Liver (tissue), 10 donors: ENCODE measurements around the gene AAK1. TPM values are rescaled to one million over a fixed set of nuclear protein-coding genes. Genes with fewer than 3 reads are reported as not detected.
"Not testable (repeated sequence)": the region's sequence is repeated elsewhere in the genome, so short reads cannot be mapped to it uniquely, and the experiment has no call there.

Experiments used
- DNase-seq: peaks from one replicate; pipeline ENCODE4 v3.0.0-alpha.2; 2017; ENCODE audit warnings: low spot score
- H3K27ac ChIP-seq, 2 donors: one replicate each; pipeline ENCODE4 v1.7.0; 2013; ENCODE audit warnings: inconsistent platforms in 2 of 2, low read length in 2 of 2, control low read depth in 1 of 2, low read depth in 1 of 2, mild to moderate bottlenecking in 1 of 2
- H3K27me3 ChIP-seq, 4 donors: one replicate each; pipeline versions ENCODE4 v1.6.1 to v1.7.0; 2013; ENCODE audit warnings: low read length in 3 of 4, inconsistent platforms in 1 of 4, mild to moderate bottlenecking in 1 of 4, moderate library complexity in 1 of 4; ENCODE audit not compliant: control insufficient read depth in 4 of 4, insufficient read depth in 4 of 4
- H3K36me3 ChIP-seq, 4 donors: one replicate each; pipeline versions ENCODE4 v1.6.1 to v1.7.0; 2013; ENCODE audit warnings: low read length in 3 of 4, mild to moderate bottlenecking in 3 of 4, low read depth in 1 of 4, moderate library complexity in 1 of 4; ENCODE audit not compliant: control insufficient read depth in 4 of 4, insufficient read depth in 3 of 4
- H3K4me1 ChIP-seq, 4 donors: one replicate each; pipeline versions ENCODE4 v1.6.1 to v1.7.0; 2013; ENCODE audit warnings: low read length in 3 of 4, mild to moderate bottlenecking in 3 of 4, moderate library complexity in 1 of 4; ENCODE audit not compliant: control insufficient read depth in 4 of 4, insufficient read depth in 4 of 4
- H3K4me3 ChIP-seq, 3 donors: one replicate each; pipeline versions ENCODE4 v1.6.1 to v1.7.0; 2013; ENCODE audit warnings: low read length in 3 of 3, control low read depth in 1 of 3, low read depth in 1 of 3, mild to moderate bottlenecking in 1 of 3
- H3K9ac ChIP-seq, 2 donors: one replicate each; pipeline ENCODE4 v1.7.0; 2013; ENCODE audit warnings: low read length in 2 of 2, mild to moderate bottlenecking in 2 of 2, moderate library complexity in 2 of 2, control low read depth in 1 of 2, low read depth in 1 of 2
- H3K9me3 ChIP-seq, 4 donors: one replicate each; pipeline versions ENCODE4 v1.6.1 to v1.7.0; 2013; ENCODE audit warnings: low read length in 3 of 4; ENCODE audit not compliant: control insufficient read depth in 4 of 4
- EGR1 ChIP-seq, 2 donors: IDR thresholded peaks; 2 replicates each; pipeline ENCODE4 v1.6.1; 2016 to 2018; ENCODE audit warnings: antibody characterized with exemption in 2 of 2, low read depth in 2 of 2
- FOXA1 ChIP-seq: IDR thresholded peaks from 2 replicates; pipeline ENCODE4 v1.6.1; 2016; ENCODE audit warnings: antibody characterized with exemption
- FOXA2 ChIP-seq: IDR thresholded peaks from 2 replicates; pipeline ENCODE4 v1.6.1; 2016; ENCODE audit warnings: antibody characterized with exemption
- JUND ChIP-seq, 2 donors: IDR thresholded peaks; 2 replicates each; pipeline ENCODE4 v1.6.1; 2016; ENCODE audit warnings: antibody characterized with exemption in 2 of 2
- RAD21 ChIP-seq, 2 donors: IDR thresholded peaks; 2 replicates each; pipeline ENCODE4 v1.6.1; 2016; ENCODE audit warnings: antibody characterized with exemption in 2 of 2, mild to moderate bottlenecking in 2 of 2
- TAF1 ChIP-seq: conservative IDR thresholded peaks from 2 replicates; pipeline ENCODE4 v1.6.1; 2016; ENCODE audit warnings: antibody characterized with exemption, mild to moderate bottlenecking
- WGBS: extraction: QIAGEN DNeasy Blood & Tissue Kit; methylation state at CpG from one replicate; pipeline ENCODE4 v1.1.7; 2013; 5-methylcytosine and 5-hydroxymethylcytosine counted together
- polyA plus RNA-seq, 2 donors: library from polyadenylated mRNA; stranded (reverse) in 1 of 2; unstranded in 1 of 2; fragments of 200-250 nt in 1 of 2; fragments of >200 nt in 1 of 2; fragmentation: Nextera tagmentation in 1 of 2; extraction: Ambion mirVana in 1 of 2; gene quantifications; one replicate each; pipeline versions ENCODE4 v1.2.1 to v1.2.3, GENCODE V29; 2013 to 2015
- small RNA-seq: library from RNA; depleted of rRNA; stranded (forward); fragments of <200 nt; gene quantifications from one replicate; pipeline ENCODE3, GENCODE V24; 2014
- total RNA-seq, 2 donors: library from RNA; depleted of rRNA; stranded (reverse); fragments of >200 nt; gene quantifications; one replicate each; pipeline ENCODE4 v1.2.3, GENCODE V29; 2014
- TF ChIP-seq, protein P1 (sequence below): IDR thresholded peaks from 2 replicates; pipeline ENCODE4 v1.6.1; 2016; ENCODE audit warnings: antibody characterized with exemption
- TF ChIP-seq, protein P2 (sequence below): IDR thresholded peaks from 2 replicates; pipeline ENCODE4 v1.6.1; 2016; ENCODE audit warnings: antibody characterized with exemption
- TF ChIP-seq, protein P3 (sequence below): IDR thresholded peaks from 2 replicates; pipeline ENCODE4 v1.6.1; 2016; ENCODE audit warnings: antibody characterized with exemption, mild to moderate bottlenecking
- donor health status: healthy.
- donor health status: healthy.
- donor health status: healthy.
- donor health status: healthy.
- donor health status: healthy.

AAK1 gene
- total and polyA plus RNA-seq, 4 donors = 3.9 to 14.3 (median 11.3) TPM

DNA sequence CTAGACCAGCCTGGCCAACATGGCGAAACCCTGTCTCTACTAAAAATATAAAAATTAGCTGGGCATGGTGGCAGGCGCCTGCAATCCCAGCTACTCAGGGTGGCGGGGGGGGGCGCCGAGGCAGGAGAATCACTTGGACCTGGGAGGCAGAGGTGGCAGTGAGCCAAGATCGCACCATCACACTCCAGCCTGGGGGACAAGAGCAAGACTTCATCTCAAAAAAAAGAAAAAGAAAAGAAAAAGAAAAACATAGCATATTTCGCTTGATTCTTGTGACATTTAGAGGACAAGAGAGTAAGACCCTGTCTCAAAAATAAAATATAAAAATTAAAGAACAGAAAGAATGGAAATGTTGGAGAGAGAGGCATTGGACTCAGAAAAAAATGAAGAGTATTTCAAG lies 224.4 kb downstream of the AAK1 start:
- DNase-seq, H3K4me3 ChIP-seq, H3K9ac ChIP-seq, H3K27ac ChIP-seq, H3K27me3 ChIP-seq, H3K4me1 ChIP-seq, H3K9me3 ChIP-seq: not testable (repeated sequence)
- H3K36me3 ChIP-seq = peaks cover 2 to 19% (median 12%) of the 10 kb centered on the region in 4 donors
- WGBS = 88% methylated on average over 7 of the region's 7 CpGs

- 81% methylated on average over 1 of the region's 1 CpG for WGBS
- H3K9ac ChIP-seq = no peak overlapping the region
- no peaks in the 10 kb centered on the region for H3K27me3 ChIP-seq
- DNase-seq = no peak
- H3K9me3 ChIP-seq = no peaks in the 10 kb centered on the region
- no peak overlapping the region for H3K27ac ChIP-seq
- H3K36me3 ChIP-seq = peaks cover 5 to 27% (median 15%) of the 10 kb centered on the region in 4 donors
- no peak overlapping the region for H3K4me3 ChIP-seq
- TF ChIP-seq TAF1 = no peak
- TF ChIP-seq, protein P1, sequence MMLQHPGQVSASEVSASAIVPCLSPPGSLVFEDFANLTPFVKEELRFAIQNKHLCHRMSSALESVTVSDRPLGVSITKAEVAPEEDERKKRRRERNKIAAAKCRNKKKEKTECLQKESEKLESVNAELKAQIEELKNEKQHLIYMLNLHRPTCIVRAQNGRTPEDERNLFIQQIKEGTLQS = no peak
- no peak for TF ChIP-seq EGR1 (IDR thresholded peaks at IDR 0.05; ENCODE audit: low read depth in 2 of 2)
- TF ChIP-seq, protein P2, sequence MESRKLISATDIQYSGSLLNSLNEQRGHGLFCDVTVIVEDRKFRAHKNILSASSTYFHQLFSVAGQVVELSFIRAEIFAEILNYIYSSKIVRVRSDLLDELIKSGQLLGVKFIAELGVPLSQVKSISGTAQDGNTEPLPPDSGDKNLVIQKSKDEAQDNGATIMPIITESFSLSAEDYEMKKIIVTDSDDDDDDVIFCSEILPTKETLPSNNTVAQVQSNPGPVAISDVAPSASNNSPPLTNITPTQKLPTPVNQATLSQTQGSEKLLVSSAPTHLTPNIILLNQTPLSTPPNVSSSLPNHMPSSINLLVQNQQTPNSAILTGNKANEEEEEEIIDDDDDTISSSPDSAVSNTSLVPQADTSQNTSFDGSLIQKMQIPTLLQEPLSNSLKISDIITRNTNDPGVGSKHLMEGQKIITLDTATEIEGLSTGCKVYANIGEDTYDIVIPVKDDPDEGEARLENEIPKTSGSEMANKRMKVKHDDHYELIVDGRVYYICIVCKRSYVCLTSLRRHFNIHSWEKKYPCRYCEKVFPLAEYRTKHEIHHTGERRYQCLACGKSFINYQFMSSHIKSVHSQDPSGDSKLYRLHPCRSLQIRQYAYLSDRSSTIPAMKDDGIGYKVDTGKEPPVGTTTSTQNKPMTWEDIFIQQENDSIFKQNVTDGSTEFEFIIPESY = no peak
- no peak for TF ChIP-seq FOXA2
- no peak for TF ChIP-seq RAD21 (IDR thresholded peaks at IDR 0.05)
- TF ChIP-seq JUND (IDR thresholded peaks at IDR 0.05) = no peak
- TF ChIP-seq FOXA1 = no peak
- TF ChIP-seq, protein P3, sequence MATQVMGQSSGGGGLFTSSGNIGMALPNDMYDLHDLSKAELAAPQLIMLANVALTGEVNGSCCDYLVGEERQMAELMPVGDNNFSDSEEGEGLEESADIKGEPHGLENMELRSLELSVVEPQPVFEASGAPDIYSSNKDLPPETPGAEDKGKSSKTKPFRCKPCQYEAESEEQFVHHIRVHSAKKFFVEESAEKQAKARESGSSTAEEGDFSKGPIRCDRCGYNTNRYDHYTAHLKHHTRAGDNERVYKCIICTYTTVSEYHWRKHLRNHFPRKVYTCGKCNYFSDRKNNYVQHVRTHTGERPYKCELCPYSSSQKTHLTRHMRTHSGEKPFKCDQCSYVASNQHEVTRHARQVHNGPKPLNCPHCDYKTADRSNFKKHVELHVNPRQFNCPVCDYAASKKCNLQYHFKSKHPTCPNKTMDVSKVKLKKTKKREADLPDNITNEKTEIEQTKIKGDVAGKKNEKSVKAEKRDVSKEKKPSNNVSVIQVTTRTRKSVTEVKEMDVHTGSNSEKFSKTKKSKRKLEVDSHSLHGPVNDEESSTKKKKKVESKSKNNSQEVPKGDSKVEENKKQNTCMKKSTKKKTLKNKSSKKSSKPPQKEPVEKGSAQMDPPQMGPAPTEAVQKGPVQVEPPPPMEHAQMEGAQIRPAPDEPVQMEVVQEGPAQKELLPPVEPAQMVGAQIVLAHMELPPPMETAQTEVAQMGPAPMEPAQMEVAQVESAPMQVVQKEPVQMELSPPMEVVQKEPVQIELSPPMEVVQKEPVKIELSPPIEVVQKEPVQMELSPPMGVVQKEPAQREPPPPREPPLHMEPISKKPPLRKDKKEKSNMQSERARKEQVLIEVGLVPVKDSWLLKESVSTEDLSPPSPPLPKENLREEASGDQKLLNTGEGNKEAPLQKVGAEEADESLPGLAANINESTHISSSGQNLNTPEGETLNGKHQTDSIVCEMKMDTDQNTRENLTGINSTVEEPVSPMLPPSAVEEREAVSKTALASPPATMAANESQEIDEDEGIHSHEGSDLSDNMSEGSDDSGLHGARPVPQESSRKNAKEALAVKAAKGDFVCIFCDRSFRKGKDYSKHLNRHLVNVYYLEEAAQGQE = no peak
- no peaks in the 10 kb centered on the region for H3K4me1 ChIP-seq
Observed at GRCh38 chr2:69416147-69416546, 227.4 kb downstream of the AAK1 start.

Small RNAs within 50 kb of the gene (small RNA-seq; reads per million reads assigned to genes)
- gene RN7SL604P (not detected), gene SNORA36C (not detected)

Other genes starting within 250 kb of the AAK1 start
- gene NFU1, start 206.3 kb downstream of the AAK1 start, total RNA-seq = 10 to 100 TPM in 1 of 2 donors, 1 to 10 TPM in 1; 7.4 to 17.3 TPM
- gene NFU1, start 206.3 kb downstream of the AAK1 start, polyA plus RNA-seq = 10 to 100 TPM; 14.8 to 37.4 TPM
- 10 to 100 TPM; 17.6 to 48.9 TPM for gene ANXA4, start 98.4 kb upstream of the AAK1 start, total RNA-seq
- 100 to 1,000 TPM in 1 of 2 donors, 10 to 100 TPM in 1; 69.9 to 135 TPM for gene ANXA4, start 98.4 kb upstream of the AAK1 start, polyA plus RNA-seq
- 10 to 100 TPM in 1 of 2 donors, 1 to 10 TPM in 1; 7.7 to 11.2 TPM for gene GMCL1, start 185.9 kb upstream of the AAK1 start, total RNA-seq
- gene GMCL1, start 185.9 kb upstream of the AAK1 start, polyA plus RNA-seq = 1 to 10 TPM; 5.0 to 6.3 TPM